ENCODE results near the gene RBM26.

- TF ChIP-seq CTCF (IDR thresholded peaks at IDR 0.05 in 4 of 5, conservative IDR thresholded peaks at IDR 0.05 in 1 of 5) (no peak), POLR2A (IDR thresholded peaks at IDR 0.05) (no peak)
Observed at GRCh38 chr13:79451500-79451962, 45.5 kb upstream of the RBM26 start.
